PC-9 (cell line): Measurements from ENCODE around the gene GMPPA. TPM values are rescaled to one million over a fixed set of nuclear protein-coding genes. Genes with fewer than 3 reads are reported as not detected.

Experiments
- BruUV-seq: library from RNA; stranded (reverse); fragments of 400-500 nt; replicated peaks from 2 replicates; lab custom pipeline; 2021; lab: Mats Ljungman, UMichigan
- CTCF ChIA-PET: fragments of 300-600 bp; sonication (Branson Sonifier 250); formaldehyde crosslinking; loops from one replicate; lab custom pipeline; 2022; ENCODE audit warnings: antibody characterized with exemption; lab: Charles Lee
- POLR2A ChIA-PET: fragments of 300-600 bp; sonication (Branson Sonifier 250); formaldehyde crosslinking; loops from one replicate; lab custom pipeline; 2022; ENCODE audit warnings: antibody characterized with exemption; ENCODE audit not compliant: unreplicated experiment; lab: Charles Lee
- DNase-seq, 2 experiments: peaks; one replicate each; pipeline versions ENCODE4 v3.0.0 to v3.0.0-alpha.2; 2015 to 2022; ENCODE audit warnings: mixed read lengths in 1 of 2
- H2AFZ ChIP-seq: fragments of 200-600 bp; sonication (generic); 2 replicates; pipeline ENCODE4 v1.8.1; 2017; ENCODE audit warnings: antibody characterized with exemption
- H3F3A ChIP-seq: fragments of 200-600 bp; sonication (generic); 2 replicates; pipeline ENCODE4 v1.8.1; 2017; ENCODE audit warnings: antibody characterized with exemption, mild to moderate bottlenecking, low read depth; ENCODE audit not compliant: insufficient read depth
- H3K27ac ChIP-seq: fragments of 200-600 bp; sonication (generic); 2 replicates; pipeline ENCODE4 v1.6.1; 2016; ENCODE audit warnings: mixed run types
- H3K27me3 ChIP-seq: fragments of 200-600 bp; sonication (generic); 2 replicates; pipeline ENCODE4 v1.6.1; 2016; ENCODE audit warnings: low read depth, mixed run types; ENCODE audit not compliant: insufficient read depth
- H3K36me3 ChIP-seq: fragments of 200-600 bp; sonication (generic); 2 replicates; pipeline ENCODE4 v1.6.1; 2016; ENCODE audit warnings: low read depth, mixed run types
- H3K4me1 ChIP-seq: fragments of 200-600 bp; sonication (generic); replicated peaks from 2 replicates; pipeline ENCODE4 v1.6.1; 2016; ENCODE audit warnings: mixed run types; ENCODE audit not compliant: insufficient read depth
- H3K4me2 ChIP-seq: fragments of 200-600 bp; sonication (generic); 2 replicates; pipeline ENCODE4 v1.6.1; 2017; ENCODE audit warnings: mixed run types
- H3K4me3 ChIP-seq: fragments of 200-600 bp; sonication (generic); 2 replicates; pipeline ENCODE4 v1.6.1; 2016; ENCODE audit warnings: mixed run types
- H3K79me2 ChIP-seq: fragments of 200-600 bp; sonication (generic); 2 replicates; pipeline ENCODE4 v1.6.1; 2017; ENCODE audit warnings: low read depth, mixed run types
- H3K9me2 ChIP-seq: fragments of 200-600 bp; sonication (generic); 2 replicates; pipeline ENCODE4 v1.8.1; 2017; ENCODE audit warnings: mild to moderate bottlenecking; ENCODE audit not compliant: insufficient read depth
- H3K9me3 ChIP-seq: fragments of 200-600 bp; sonication (generic); 2 replicates; pipeline ENCODE4 v1.8.1; 2016; ENCODE audit warnings: low read depth; ENCODE audit not compliant: insufficient read depth
- H4K20me1 ChIP-seq: fragments of 200-600 bp; sonication (generic); 2 replicates; pipeline ENCODE4 v1.8.1; 2017; ENCODE audit not compliant: insufficient read depth
- EZH2 ChIP-seq: fragments of 200-600 bp; sonication (generic); IDR thresholded peaks from 2 replicates; pipeline ENCODE4 v1.8.0; 2017; ENCODE audit warnings: antibody characterized with exemption, low read depth
- intact Hi-C: fragments of 100-400 bp; cut with micrococcal nuclease; formaldehyde crosslinking; loops from one replicate; pipeline ENCODE4 v1.10.0; 2022; ENCODE audit not compliant: unreplicated experiment
- total RNA-seq: library from RNA; stranded (reverse); gene quantifications from 2 replicates; pipeline ENCODE4 v1.2.3, GENCODE V29; 2021
- TF ChIP-seq, protein P1 (sequence below): fragments of 200-600 bp; sonication (generic); conservative IDR thresholded peaks from 2 replicates; pipeline ENCODE4 v1.6.1; 2017; ENCODE audit warnings: mixed run types, antibody characterized with exemption, mild to moderate bottlenecking, moderate library complexity

Gene GMPPA
- total RNA-seq, 1 experiment from 2014 or later, result 57.2 TPM

DNA sequence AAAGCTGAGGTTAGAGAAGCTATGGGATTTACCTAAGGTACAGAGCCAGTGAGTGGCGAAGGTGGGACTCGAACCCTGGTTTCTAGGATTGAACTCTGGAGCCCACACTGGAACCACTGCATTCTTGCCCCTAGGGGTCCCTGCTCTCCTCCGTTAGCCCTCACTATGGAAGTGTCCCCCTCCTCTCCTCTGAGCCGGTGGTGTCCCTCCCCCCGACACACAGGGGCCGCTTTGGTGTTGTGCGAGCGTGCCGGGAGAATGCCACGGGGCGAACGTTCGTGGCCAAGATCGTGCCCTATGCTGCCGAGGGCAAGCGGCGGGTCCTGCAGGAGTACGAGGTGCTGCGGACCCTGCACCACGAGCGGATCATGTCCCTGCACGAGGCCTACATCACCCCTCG, 8.5 kb upstream of the GMPPA start:
- H3K4me1 ChIP-seq, result no peaks in the 10 kb centered on the region
- intact Hi-C loops, result no loop called here
- no peak overlapping the region for H3K4me2 ChIP-seq
- no peaks in the 10 kb centered on the region for H4K20me1 ChIP-seq
- TF ChIP-seq, protein P1, sequence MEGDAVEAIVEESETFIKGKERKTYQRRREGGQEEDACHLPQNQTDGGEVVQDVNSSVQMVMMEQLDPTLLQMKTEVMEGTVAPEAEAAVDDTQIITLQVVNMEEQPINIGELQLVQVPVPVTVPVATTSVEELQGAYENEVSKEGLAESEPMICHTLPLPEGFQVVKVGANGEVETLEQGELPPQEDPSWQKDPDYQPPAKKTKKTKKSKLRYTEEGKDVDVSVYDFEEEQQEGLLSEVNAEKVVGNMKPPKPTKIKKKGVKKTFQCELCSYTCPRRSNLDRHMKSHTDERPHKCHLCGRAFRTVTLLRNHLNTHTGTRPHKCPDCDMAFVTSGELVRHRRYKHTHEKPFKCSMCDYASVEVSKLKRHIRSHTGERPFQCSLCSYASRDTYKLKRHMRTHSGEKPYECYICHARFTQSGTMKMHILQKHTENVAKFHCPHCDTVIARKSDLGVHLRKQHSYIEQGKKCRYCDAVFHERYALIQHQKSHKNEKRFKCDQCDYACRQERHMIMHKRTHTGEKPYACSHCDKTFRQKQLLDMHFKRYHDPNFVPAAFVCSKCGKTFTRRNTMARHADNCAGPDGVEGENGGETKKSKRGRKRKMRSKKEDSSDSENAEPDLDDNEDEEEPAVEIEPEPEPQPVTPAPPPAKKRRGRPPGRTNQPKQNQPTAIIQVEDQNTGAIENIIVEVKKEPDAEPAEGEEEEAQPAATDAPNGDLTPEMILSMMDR, result no peak
- TF ChIP-seq EZH2, result no peak
- H3K36me3 ChIP-seq, result no peaks in the 10 kb centered on the region
- peaks cover 7% of the 10 kb centered on the region; the same call in 1 of the 2 replicates for H3K27me3 ChIP-seq
- H3K79me2 ChIP-seq, result no peaks in the 10 kb centered on the region
- no peaks in the 10 kb centered on the region for H3F3A ChIP-seq
- no peak overlapping the region for H3K4me3 ChIP-seq
- no peaks in the 10 kb centered on the region for H3K9me2 ChIP-seq
- H3K27ac ChIP-seq, result no peak overlapping the region
- no TSS peak for BruUV-seq
- no peak for DNase-seq
- H2AFZ ChIP-seq, result no peak overlapping the region
- H3K9me3 ChIP-seq, result no peaks in the 10 kb centered on the region
- CTCF ChIA-PET, result no interaction called here
- POLR2A ChIA-PET, result no interaction called here

DNA sequence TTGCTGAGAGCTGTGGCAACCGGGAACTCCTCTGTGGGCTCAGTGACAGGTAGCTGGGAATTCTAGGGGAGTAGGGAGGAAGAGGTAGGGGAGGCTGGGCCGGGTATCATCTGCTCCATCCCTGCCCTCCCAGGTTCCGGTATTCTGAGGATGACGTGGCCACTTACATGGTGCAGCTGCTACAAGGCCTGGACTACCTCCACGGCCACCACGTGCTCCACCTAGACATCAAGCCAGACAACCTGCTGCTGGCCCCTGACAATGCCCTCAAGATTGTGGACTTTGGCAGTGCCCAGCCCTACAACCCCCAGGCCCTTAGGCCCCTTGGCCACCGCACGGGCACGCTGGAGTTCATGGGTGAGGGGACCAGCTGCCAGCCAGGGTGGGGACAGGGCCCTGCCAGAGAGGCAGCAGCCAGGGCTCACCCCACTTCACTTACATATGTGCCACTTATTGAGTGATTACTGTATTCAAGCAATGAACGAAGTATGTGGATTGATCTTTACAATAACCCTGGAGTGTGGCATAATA, 8.0 kb upstream of the GMPPA start:
- H2AFZ ChIP-seq, result no peak overlapping the region
- intact Hi-C loops, result no loop called here
- no peaks in the 10 kb centered on the region for H3K36me3 ChIP-seq
- ChIA-PET CTCF (no interaction called here), POLR2A (no interaction called here)
- BruUV-seq, result no TSS peak
- H3K27me3 ChIP-seq, result peaks cover 7% of the 10 kb centered on the region; the same call in 1 of the 2 replicates
- DNase-seq, result no peak
- TF ChIP-seq, protein P1, result no peak
- TF ChIP-seq EZH2, result no peak
- H3K27ac ChIP-seq, result no peak overlapping the region
- no peaks in the 10 kb centered on the region for H3K4me1 ChIP-seq
- no peak overlapping the region for H3K4me3 ChIP-seq
- no peaks in the 10 kb centered on the region for H3K9me3 ChIP-seq
- H3F3A ChIP-seq, result no peaks in the 10 kb centered on the region
- no peaks in the 10 kb centered on the region for H3K79me2 ChIP-seq
- no peaks in the 10 kb centered on the region for H4K20me1 ChIP-seq
- no peak overlapping the region for H3K4me2 ChIP-seq
- no peaks in the 10 kb centered on the region for H3K9me2 ChIP-seq

DNA sequence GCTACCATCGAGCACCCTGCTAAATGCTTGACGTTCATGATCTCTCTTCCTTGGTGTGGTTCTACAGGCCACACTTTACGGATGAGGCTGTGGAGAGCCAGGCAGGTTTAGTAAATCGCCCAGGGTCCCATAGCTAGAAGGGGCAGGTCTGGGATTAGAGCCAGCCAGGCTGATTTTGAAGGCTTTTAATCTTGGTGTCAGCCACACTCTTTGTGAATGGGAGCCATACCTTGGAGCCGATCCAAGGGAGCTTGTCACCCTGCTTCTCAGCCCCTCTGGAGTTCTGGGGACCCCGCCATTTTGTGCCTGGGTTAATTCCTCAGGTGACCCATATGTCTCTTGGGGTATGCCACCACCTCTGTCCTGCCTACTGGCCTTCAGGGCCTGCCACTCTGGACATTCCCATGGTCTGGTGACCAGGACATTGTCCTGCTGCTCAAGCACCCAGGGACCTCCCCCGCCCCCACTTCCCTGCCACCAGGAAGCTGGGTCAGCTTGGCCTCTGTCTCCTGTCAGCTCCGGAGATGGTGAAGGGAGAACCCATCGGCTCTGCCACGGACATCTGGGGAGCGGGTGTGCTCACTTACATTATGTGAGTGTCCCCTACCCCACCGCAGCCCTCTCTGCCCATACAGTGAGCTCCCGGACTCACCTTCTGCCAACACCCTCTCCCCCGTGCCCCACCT, 7.3 kb upstream of the GMPPA start:
- Histone ChIP-seq H3K4me2 (no peak overlapping the region), H3K36me3 (no peaks in the 10 kb centered on the region), H3K4me1 (no peaks in the 10 kb centered on the region), H3F3A (no peaks in the 10 kb centered on the region), H3K9me3 (no peaks in the 10 kb centered on the region), H3K9me2 (no peaks in the 10 kb centered on the region), H3K4me3 (no peak overlapping the region), H3K79me2 (no peaks in the 10 kb centered on the region), H3K27me3 (peaks cover 7% of the 10 kb centered on the region; the same call in 1 of the 2 replicates), H3K27ac (no peak overlapping the region), H4K20me1 (no peaks in the 10 kb centered on the region), H2AFZ (no peak overlapping the region)
- no peak for TF ChIP-seq EZH2
- TF ChIP-seq, protein P1, result no peak
- intact Hi-C loops, result no loop called here
- DNase-seq, result no peak
- BruUV-seq, result no TSS peak
- ChIA-PET CTCF (interaction anchor here (0.6 kb wide), 1 partner anchor 18 kb away, joined by 7 read pairs; no protein-coding TSS in a partner anchor), POLR2A (no interaction called here)
